ENCODE data around the gene FADS1.

The FADS1 gene

DNA sequence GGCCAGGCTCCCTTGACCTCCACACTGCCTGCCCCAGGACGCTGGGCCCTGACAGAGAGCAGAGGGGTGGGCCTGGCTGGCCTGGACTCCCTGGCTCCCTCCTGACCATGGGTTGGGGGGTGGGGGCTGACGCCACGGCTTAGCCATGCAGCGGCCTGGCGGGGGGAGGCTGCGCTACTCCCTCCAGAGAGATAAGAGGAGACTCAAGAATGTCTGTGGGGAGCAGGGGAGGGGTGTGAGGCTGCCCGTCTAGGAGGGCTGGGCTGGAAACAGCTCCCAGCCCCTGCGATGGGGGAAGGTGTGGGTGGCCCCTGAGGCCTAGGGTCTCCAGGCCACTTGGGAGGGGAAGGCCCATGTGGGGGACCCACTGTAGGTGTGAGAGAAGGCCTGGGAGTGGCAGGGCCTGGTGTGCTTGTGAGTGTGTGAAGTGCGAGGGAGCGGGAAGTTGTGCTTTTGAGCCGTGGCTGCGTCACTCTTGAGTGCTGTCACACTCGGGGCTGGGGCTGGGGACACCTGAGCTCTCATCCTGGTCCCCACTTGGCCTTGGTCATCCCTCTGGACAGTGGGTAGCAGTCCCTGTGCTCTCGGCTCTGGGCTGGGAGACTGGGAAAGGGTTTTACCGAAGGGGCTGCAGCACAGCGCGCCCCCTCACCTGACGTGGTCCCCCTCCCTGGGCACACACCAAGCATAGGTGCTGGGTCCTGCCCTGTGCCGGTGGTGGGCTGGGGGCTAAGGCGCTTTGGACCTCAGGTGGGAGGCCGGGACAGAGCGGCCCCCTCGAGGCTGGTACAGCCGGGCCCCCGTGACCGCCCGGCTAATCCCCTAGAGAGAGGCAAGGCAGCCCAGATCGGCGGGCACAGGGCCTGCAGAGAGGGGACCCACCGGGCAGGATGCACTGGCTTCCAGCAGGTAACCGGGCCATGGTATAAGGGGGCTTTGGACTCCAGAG, 62.0 kb downstream of the FADS1 start:
- TF ChIP-seq CTCF (IDR thresholded peaks at IDR 0.05; ENCODE audit: low read depth, low read length) = no peak
- no peak overlapping the region for H3K4me3 ChIP-seq (ENCODE audit: low read depth, low read length)

- no peak for TF ChIP-seq CTCF (IDR thresholded peaks at IDR 0.05; ENCODE audit: low read depth, low read length)
- H3K4me3 ChIP-seq (ENCODE audit: low read depth, low read length) = no peak overlapping the region
Measured at GRCh38 chr11:61753672-61754071, 63.1 kb downstream of the FADS1 start.

GRCh38 chr11:61752925-61753521, 63.8 kb downstream of the FADS1 start:
- TF ChIP-seq CTCF (IDR thresholded peaks at IDR 0.05; ENCODE audit: low read depth, low read length) = no peak
- H3K4me3 ChIP-seq (ENCODE audit: low read depth, low read length) = peak overlapping the region; percentile 48

GRCh38 chr11:61752117-61752924, 64.5 kb downstream of the FADS1 start, which contains the start of gene MYRF:
TSS of gene MYRF (plus strand) at chr11:61752636. CDS start at chr11:61752745, 109 bp downstream.
- peak; percentile 37 for TF ChIP-seq CTCF (IDR thresholded peaks at IDR 0.05; ENCODE audit: low read depth, low read length)
- peak within 1 kb of the TSS; percentile 48 for H3K4me3 ChIP-seq (ENCODE audit: low read depth, low read length)

DNA sequence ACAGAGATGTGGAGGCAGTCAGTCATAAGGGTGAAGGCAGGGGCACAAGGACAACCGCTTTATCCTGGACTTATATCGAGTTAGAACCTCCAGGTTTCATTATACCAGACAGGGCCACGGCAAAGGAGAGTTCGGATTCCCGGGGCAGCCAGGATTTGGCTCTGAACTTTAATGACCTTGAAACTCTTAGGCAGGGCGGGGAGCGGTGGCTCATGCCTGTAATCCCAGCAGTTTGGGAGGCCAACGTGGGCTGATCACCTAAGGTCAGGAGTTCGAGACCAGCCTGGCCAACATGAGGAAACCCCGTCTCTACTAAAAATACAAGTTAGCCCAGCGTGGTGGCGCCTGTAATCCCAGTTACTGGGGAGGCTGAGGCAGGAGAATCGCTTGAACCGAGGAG, 65.4 kb downstream of the FADS1 start:
- no peak overlapping the region for H3K4me3 ChIP-seq (ENCODE audit: low read depth, low read length)
- no peak for TF ChIP-seq CTCF (IDR thresholded peaks at IDR 0.05; ENCODE audit: low read depth, low read length)

DNA sequence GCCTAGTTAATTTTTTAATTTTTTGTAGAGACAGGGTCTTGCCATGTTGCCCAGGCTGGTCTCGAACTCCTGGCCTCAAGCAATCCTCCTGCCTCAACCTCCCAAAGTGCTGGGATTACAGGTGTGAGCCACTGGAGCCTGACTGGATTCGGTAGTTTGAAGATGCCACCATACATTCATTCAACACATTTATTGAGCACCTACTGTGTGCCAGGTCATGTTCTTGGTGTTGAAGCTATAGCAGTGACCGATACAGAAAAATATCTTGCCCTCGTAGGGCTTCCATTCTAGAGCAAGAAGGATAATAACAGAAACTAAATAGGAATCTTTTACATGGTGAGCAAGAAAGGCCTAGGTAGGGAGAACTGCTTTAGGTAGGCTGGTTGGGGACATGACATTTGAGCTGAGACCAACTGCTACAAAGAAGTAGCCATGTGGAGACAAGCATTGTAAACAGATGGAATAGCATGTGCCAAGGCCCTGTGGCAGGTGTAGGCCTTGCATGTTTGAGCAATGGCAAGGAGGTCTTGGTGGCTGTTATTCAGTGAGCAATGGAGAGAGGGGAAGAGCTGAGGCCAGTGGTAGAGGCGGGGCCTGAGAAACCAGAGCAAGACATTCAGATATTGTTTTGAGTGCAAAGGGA, 66.1 kb downstream of the FADS1 start:
- no peak for TF ChIP-seq CTCF (IDR thresholded peaks at IDR 0.05; ENCODE audit: low read depth, low read length)
- H3K4me3 ChIP-seq (ENCODE audit: low read depth, low read length) = no peak overlapping the region

Data from WI38 (cell line).